ENCODE measurements around the gene SPPL2A. TPM values are rescaled to one million over a fixed set of nuclear protein-coding genes. Genes with fewer than 3 reads are reported as not detected.

SPPL2A gene
- total RNA-seq, 1 donor from 2014 or later, result 128 TPM

- H3K27ac ChIP-seq, result no peak overlapping the region
Measured at GRCh38 chr15:50810128-50810527, 44.6 kb upstream of the SPPL2A start.

GRCh38 chr15:50808728-50809127 lies 43.2 kb upstream of the SPPL2A start:
- H3K27ac ChIP-seq, result no peak overlapping the region
- ATAC-seq (no peak), DNase-seq (no peak)
- TF ChIP-seq CTCF (IDR thresholded peaks at IDR 0.05), result no peak
- H3K4me3 ChIP-seq, result no peak overlapping the region
- no peaks in the 10 kb centered on the region for H3K36me3 ChIP-seq
- H3K27me3 ChIP-seq (ENCODE audit: low read depth), result no peaks in the 10 kb centered on the region
- intact Hi-C loops (cut with DNase I), result no loop called here
- no peaks in the 10 kb centered on the region for H3K4me1 ChIP-seq
- no peaks in the 10 kb centered on the region for H3K9me3 ChIP-seq

More at GRCh38 chr15:50810128-50810527, 44.6 kb upstream of the SPPL2A start:
- ATAC-seq (no peak), DNase-seq (no peak)
- Histone ChIP-seq H3K4me1 (no peaks in the 10 kb centered on the region), H3K27me3 (ENCODE audit: low read depth) (no peaks in the 10 kb centered on the region), H3K4me3 (no peak overlapping the region), H3K36me3 (no peaks in the 10 kb centered on the region), H3K9me3 (no peaks in the 10 kb centered on the region)
- TF ChIP-seq CTCF (IDR thresholded peaks at IDR 0.05), result no peak
- intact Hi-C loops (cut with DNase I), result no loop called here

- DNase-seq (no peak), ATAC-seq (no peak)
- Histone ChIP-seq H3K4me1 (no peaks in the 10 kb centered on the region), H3K27ac (no peak overlapping the region), H3K36me3 (no peaks in the 10 kb centered on the region), H3K27me3 (ENCODE audit: low read depth) (no peaks in the 10 kb centered on the region), H3K9me3 (no peaks in the 10 kb centered on the region), H3K4me3 (no peak overlapping the region)
- intact Hi-C loops (cut with DNase I), result no loop called here
- TF ChIP-seq CTCF (IDR thresholded peaks at IDR 0.05), result no peak
Measured at GRCh38 chr15:50803479-50804180, 38.1 kb upstream of the SPPL2A start.

- no peak for ATAC-seq
- H3K4me1 ChIP-seq, result no peaks in the 10 kb centered on the region
- intact Hi-C loops (cut with DNase I), result no loop called here
- no peaks in the 10 kb centered on the region for H3K36me3 ChIP-seq
- DNase-seq, result no peak
- no peak for TF ChIP-seq CTCF (IDR thresholded peaks at IDR 0.05)
- H3K27ac ChIP-seq, result no peak overlapping the region
- no peak overlapping the region for H3K4me3 ChIP-seq
- H3K27me3 ChIP-seq (ENCODE audit: low read depth), result no peaks in the 10 kb centered on the region
- H3K9me3 ChIP-seq, result no peaks in the 10 kb centered on the region
Measured at GRCh38 chr15:50800715-50801114, 35.2 kb upstream of the SPPL2A start.

GRCh38 chr15:50798684-50799083 lies 33.2 kb upstream of the SPPL2A start:
- ATAC-seq (no peak), DNase-seq (no peak)
- Histone ChIP-seq H3K4me3 (no peak overlapping the region), H3K27me3 (ENCODE audit: low read depth) (no peaks in the 10 kb centered on the region), H3K4me1 (no peaks in the 10 kb centered on the region), H3K36me3 (no peaks in the 10 kb centered on the region), H3K27ac (no peak overlapping the region), H3K9me3 (no peaks in the 10 kb centered on the region)
- intact Hi-C loops (cut with DNase I), result no loop called here
- no peak for TF ChIP-seq CTCF (IDR thresholded peaks at IDR 0.05)
